Activated CD8-positive, alpha-beta memory T cell treated with anti-CD3 and anti-CD28 coated beads for 4 hours (primary cell): Measurements from ENCODE around the gene BICC1.

ENCODE experiments used
- DNase-seq, 2 donors: peaks; one replicate each; pipeline ENCODE4 v3.0.0-alpha.2; 2020; ENCODE audit warnings: low read depth in 2 of 2

The BICC1 gene

DNA sequence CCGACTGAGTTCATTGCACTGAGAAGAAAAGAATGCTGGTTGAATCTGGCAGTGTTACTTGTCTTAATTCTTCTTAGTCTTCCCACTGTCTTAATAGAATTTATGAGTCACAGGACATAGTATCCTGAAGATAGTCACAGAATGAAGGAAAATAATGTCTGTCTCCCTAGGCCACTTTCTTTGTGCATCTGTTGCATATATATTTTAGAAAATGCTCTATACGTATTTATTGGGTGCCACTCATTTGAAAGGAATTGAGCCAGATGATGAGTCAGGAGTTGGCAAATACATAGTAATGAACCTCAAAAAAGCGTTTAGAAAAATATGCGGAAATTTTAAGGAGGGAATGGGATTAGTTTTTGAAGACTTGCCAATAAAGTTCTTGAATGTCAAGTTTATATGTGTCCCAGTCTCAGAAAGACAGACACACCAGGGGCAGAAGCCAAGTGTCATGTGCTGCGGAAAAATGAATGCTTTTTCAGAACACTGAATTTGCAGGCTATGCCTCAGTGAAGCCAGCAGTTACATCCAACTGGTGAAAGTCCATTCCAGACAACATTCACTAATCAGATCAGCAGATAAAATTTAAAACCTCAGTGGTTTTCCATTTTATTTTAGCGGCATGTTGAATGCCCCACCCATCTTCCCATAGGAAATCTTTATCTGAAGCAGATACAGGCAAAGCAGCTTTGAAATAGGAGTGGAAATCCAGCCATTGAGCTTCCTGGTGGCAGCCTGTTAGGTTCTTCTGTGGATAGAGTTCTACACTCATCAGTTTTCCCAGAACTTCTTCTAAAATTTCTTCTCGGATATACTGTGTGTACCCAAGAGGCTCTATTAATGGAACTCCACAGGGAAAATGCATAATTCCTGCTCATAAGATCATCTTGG is 308.4 kb downstream of the BICC1 start:
- no peak for DNase-seq

DNA sequence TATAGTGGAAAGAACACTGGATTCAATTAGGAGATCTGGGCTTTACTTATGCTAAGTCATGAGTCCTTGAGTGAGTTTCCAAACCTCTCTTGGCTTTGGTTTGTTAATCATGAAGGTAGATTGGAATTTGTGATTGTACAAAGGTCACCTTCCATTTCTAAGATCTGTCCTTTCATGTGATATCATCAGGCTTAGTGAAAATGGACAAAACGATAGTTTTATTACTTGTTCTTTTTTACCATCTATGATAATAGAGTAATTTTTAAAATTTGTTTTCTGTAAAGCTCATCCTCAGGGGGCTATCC is 309.0 kb downstream of the BICC1 start:
- no peak for DNase-seq

DNA sequence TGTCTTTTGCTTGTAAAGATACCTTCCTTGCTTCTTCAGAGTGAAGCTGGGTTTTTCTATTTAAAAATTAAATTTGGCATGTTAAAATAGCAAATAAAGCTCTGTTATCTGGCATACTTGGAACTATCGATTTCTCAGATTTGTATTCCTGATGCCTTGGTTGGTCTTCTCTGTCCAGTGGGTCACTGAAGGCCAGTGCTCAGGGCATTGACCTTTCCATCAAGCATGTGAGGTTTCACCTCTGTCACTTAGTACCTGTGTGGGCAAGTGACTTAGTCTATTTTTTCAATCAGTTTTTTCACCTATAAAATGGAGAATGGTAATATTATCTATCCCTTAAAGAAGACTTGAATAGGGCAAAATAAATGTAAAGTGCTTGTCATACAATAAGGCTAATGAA is 311.3 kb downstream of the BICC1 start:
- DNase-seq, result no peak

DNA sequence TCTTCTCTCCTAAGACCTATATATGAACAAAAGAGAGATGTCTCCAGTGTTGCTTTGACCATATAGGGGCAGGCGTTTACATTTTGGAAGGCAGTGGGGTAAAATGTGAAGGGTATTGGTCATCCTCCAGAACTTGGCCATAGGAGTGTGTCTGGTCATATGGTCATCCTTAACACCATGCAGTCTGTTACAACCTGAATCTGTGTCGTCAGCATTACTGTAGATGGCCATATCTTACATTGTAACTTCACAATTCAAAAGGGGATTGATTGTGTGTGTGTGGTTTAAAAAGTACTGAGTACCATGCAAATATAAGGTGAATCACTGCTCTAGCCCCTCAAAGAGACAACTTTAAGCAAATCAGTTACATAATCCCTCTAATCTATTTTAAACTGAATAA is 311.7 kb downstream of the BICC1 start:
- no peak for DNase-seq

DNA sequence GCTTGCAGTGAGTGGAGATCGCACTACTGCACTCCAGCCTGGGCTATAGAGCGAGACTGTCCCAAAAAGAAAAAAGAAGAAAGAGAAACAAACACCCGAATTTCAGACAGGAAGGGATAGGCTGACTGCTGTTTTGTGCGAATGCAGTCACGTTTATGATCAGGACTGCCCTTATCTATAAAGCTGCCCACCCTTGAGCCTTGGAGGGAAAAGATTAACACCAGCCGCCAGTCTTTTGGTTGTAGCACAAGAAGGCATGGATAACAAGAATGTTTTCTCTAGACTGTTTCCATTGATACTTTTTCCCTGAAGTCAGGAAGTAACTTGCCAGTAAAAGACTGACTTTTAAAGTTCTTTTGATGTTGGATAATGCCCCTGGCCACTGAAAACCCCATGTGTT is 314.0 kb downstream of the BICC1 start:
- DNase-seq, result no peak

DNA sequence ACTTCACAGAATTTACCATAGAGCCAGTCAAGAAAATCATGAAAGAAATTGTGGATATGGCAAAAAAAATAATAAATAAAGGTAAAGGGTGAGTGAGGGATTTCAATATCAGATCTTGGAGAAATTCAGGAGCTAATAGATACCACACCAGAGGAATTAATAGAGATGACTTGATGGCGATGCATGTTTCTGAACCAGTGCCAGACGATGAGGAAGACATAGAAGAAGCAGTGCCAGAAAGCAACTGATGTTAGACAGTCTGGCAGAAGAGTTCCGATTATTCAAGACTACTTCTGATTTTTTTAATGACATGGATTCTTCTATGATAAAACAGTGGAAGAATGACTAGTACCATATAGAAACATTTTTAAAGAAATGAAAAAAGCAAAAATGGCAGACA is 314.7 kb downstream of the BICC1 start:
- DNase-seq, result no peak

DNA sequence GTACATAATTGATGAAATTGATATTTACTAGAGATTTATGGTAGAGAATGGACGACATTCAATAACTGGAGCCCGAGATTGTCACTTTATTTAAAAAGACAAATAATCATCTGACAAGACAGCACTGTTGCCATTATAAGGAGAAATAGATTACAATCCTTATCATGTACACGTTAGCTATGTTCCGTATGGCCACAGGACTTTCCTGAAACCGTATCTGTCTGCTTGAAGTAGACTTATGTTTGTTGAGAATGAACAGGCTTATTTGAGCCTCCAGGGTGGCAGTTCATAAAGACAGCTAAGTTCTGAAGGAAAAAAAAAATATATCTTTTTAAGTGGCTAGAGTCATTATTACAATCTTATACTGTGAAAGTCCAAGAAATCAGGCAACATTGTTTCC is 317.2 kb downstream of the BICC1 start:
- no peak for DNase-seq

DNA sequence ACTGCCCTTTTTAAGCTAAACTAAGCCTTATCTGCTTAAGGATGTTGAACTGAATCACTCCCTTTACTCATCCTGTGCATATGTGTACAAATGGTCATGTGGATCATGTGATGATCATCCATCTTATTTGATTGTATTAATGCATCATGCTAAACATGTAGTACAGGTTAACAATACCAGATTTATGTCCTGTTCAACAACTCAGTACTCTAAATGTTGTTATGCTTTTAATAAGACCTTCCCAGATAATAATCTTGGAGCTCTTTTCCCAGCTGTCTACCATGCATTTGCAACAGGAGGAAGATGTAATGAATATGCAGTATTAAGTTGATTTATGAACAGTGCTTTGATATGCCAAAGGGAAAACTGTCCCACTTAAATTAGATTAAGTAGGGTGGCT is 318.0 kb downstream of the BICC1 start:
- DNase-seq, result no peak

DNA sequence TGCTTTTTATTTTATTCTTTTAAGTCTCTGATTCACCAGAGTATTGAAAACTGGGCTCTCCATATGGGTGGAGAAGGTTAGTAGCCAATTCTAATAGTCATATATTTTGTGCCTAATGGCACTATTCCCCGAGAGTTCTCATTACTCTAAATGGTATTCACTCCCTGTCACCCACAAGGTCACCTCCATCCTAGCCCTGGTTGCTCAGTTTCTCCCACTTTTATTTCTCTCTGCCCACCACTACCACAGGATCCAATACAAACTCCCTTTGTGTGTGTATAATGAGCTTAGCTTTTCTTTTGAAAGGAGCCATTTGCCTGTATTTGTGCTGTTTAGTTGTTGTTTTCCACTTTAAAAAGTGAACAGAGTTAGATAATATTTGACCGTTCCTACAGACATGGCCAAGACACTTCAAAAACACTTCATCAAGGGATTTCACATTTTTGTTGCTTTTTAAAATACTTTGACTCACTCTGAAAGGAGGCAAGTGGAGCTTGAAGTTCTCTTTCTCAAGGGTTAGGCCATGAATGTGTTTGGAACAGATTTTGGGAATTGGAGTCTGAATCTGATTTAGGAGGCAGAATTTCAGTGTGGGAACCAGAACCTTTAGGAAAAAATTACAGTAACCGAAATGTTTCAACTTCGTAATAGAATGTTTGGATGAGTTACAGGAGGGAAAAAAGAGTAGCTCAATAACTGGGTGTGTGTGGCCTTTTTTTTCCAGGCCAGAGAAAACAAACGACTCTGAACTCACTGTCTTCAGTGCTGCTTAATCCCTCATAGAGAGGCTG is 321.3 kb downstream of the BICC1 start:
- no peak for DNase-seq

DNA sequence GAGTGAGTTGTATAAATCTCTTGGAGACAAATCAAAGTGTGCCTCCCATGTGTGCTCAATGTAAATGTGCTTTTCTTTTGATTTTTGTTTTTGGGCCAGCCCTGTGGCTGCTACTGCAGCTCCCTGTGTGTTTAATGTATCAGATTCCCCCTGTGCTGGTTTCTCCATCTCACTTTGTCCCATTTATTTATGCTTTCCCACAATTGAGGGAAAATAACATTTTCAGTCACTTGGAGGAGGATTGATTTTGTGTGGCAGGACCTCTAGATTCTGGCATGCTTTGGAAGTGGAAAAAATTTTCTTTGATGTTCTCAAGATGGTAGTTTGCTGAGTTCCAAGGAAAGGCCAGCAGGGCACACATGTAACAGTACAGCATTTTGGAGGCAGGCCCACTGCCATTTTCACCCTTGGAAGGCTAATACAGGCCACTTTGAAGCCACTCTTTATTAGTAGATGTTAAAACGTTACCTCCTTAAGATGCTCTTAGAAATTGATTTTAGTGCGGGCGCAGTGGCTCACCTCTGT is 323.6 kb downstream of the BICC1 start:
- DNase-seq, result no peak

DNA sequence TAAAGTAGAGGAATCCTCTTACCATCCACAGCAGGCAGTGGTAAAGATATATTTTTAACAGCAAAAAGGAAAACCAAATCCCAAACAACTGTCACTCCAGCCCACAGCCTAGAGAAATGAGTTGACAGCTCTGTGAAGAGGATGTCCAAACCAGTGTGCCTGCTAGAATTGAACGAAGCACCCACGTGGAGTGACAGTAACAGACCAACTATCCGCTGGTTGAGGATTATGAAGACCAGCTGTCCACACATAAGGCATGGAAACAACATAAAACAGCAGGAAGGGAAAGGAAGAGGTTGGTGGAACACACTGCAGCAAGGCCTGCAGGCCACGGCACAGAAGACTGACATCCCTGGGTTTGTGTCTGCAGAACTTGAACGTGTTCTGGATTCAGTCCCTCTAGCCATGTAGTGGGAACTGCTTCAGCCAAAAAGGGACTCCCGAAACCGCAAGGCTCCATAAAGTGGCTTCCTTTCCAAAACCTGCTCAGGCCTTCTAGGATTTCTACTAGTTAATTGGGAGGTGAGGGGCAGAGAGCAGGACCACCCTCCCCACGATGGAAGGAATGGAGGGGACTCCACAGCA is 324.4 kb downstream of the BICC1 start:
- no peak for DNase-seq

DNA sequence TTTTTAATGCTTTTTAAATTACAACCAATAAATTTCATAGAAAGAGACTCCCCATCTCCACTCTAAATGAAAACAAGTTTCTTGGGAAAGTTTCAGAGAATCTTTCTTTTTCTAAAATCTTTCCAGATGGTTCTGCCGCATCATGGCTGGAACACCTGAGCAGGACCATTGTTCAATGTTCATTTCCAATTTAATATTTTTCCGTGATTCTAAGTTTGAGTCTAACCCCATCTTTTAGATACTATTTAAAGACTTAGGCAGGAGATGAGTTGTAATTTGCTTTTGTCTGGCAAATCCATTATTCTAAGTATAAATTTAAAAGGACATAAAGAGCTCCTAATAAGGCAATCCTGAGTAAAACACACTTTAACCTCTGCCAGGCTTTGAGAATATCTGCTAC is 325.2 kb downstream of the BICC1 start:
- no peak for DNase-seq

DNA sequence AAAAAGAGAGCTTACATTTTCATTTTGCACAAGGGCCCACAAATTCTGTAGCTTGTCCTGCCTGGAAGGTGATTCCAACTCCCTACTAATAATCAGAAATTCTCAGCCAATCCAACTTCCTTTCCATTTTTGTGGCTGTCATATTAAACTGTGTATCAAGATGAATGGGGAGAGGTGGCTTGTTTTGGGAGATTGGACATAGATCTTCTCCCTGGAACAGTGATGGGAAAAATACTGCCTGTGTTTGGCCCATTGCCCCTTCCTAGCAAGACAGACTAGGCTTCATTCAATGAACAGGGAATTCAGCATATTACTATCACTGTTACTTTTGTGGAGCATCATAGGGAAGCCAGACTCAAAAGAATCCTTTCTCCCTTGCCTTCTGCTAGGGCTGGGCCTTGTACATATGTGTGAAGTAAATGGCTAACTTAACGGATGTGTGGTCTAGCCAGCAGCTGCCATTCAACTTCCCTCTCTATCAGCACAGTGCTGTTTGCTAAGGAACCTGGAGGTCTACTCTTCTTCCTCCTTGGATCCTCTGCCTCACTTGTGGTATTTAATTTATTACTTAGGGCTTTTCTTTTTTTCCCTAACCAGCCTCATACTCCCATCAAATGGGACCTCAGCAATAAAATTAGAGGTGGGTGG is 326.0 kb downstream of the BICC1 start:
- DNase-seq, result no peak

DNA sequence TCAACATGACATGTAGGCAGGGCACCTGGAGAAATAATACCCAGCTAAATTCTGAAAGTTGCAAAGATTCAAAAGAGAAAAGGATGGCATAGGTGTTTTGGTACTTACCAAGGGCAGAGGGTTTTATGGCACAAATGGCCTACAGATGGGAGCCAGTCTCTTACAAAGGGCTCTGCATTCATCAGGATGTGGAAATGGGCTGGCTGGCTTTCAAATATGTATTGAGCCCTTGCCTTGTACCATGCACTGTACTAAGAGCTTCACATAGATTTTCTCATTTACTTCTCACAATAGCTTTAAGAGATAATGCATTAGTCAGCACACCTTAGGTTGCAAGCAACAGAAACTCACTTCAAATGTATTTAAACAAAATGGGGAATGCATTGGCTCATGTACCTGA is 327.1 kb downstream of the BICC1 start:
- no peak for DNase-seq

DNA sequence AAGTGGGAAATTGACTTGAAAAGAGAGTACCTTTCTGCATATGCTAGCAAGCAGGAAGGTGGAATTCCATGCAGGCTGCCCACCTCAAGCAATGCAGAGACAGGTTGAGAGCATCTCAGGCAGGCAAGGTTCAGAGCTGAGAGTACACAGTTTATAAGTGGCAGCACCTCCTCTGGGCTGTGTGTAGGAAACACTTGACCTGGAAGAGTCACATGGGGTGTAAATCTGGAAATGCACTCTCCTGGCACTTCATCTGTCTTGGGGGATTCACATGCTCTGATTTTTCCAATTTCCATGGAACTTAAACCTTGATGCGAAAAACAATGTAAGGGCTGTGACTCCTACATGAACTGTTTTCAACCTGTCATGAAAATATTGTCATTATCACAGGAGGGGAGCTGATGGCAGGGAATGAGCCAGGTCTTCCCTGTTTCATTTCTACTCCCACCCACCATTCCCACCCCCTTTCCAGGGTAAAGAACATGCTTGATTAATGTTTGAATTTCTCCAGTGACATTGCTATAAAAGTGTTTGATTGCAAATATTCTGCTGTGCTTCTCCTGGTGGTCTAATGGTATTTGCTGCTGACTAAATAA is 328.3 kb downstream of the BICC1 start:
- DNase-seq, result no peak

DNA sequence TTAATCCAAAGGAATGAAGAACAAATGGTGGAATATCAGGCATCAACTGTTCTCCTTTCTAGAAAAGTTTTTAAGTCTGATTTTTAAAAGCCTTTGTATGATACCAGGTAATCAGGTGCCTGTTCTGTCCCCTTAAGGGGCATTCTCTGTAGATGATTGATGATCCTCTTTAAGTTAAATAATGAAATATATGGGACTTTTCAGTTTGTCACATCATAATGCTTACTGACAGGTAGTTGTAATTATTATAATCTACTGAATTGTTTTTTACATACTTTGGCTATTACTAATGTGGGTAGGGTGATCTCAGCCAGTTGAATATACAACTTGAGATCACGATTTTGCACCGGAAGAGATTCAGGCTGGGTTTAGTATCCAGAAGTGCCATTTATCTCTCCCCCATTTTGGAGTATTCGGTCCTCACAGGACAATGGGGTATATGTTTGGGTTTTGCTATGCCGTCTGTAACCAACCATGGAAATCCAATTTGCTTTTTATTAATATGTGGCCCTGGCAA is 330.2 kb downstream of the BICC1 start:
- DNase-seq, result no peak

DNA sequence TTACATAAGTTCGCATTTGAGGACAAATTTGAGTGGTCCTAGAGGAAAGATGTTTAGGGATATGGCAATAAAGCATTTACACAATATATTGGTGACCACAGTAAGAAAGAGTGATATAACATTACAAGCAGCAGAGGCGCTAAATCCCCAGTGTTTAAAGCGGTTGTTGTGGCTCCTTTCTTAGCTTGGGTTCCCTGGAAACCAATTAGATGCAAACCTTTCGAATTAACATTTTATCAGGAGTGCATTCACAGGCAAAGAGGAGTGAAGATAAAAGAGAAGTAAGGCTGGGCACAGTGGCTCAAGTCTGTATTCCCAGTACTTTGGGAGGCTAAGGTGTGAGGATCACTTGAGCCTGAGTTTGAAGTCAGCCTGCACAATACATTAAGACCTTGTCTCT is 331.1 kb downstream of the BICC1 start:
- DNase-seq, result no peak

DNA sequence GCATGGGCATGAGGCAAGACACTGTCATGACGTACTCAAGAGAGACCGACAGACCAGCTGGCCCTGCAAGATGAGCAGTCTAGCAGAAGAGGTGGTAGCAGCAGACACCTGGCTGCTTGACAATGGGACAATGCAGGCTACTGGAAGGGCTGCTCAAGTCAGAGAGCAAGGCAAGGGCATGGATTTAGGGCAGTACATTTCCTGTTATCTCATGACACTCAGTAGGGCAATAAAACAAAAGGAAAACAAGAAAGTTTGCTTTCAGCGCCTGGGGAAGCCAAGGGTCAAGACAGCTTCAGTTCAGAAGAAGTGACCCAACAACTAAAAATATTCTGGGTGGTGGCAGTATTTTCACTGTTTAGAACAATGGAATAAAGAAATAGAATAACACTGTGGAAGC is 332.0 kb downstream of the BICC1 start:
- no peak for DNase-seq

DNA sequence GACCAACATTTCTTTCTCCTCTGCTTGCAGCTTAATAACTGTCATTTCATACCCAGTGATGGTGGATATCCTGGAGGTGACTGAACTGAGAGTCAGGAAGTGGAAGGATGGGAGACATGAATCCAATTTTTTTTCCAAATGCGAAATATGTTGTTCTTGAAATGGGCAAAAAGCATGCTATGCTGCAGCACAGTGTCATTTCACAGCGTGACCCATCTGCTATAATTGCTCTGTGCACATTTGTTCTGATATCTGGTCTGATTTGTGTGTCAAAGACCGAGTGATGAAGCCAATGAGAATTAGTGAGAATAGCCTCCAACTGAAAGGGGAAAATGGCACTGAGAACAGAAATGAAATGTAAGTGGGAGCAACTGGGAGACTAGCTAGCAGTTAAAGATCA is 334.2 kb downstream of the BICC1 start:
- no peak for DNase-seq

DNA sequence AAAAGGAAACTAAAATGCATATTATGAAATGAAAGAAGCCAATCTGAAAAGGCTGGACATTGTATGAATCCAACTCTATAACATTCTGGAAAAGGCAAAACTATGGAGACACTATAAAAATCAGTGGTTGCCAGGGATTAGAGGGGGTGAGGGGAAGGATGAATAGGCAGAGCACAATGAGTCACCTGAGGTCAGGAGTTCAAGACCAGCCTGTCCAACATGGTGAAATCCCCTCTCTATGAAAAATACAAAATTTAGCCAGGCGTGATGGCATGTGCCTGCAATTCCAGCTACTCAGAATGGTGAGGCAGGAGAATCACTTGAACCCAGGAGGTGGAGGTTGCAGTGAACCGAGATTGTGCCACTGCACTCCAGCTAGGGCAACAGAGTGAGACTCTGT is 338.9 kb downstream of the BICC1 start:
- no peak for DNase-seq

DNA sequence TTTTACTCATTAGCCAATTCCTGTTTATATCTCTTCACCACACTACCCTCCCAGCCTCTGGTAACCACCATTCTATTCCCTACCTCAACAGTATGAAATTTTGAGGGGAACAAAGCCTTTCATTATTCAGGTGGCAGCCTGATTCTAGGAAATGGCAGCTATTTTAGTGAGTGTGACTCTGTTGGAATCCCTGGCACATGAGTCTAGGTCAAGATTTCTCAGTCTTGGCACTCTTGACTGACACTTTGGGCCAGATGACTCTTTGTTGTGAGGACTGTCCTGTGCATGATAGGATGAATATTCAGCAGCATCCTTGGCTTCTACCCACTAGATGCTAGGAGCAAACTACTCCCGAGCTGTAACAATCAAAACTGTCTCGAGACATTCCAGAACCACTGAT is 341.0 kb downstream of the BICC1 start:
- no peak for DNase-seq

DNA sequence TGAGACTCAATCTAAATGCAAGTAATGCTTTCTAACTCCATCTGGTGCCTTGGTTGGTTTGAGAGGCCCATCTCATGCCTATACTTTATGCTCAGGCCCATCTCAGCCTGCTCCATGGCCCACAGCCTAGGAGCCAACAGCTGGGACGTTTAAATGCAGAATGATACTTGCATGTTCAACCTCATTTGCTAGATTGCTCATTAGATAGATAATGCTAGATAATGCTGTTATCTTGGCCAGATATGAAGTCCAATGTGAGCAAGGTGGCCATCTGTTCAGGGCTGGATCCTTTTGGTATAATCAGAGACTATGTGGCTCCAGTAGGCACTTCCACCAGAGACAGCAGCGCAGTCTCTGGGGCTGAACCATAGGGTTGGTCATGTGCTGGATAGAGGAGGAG is 342.1 kb downstream of the BICC1 start:
- no peak for DNase-seq
